DOHH2 (cell line): ENCODE results near the gene TF.

Source experiments
- H3F3A ChIP-seq: fragments of 200-600 bp; sonication (generic), shearing (Covaris generic); 2 replicates; pipeline ENCODE4 v1.6.0; 2016; ENCODE audit warnings: antibody characterized with exemption, mild to moderate bottlenecking; ENCODE audit not compliant: control insufficient read depth, insufficient read depth
- H3K27ac ChIP-seq: fragments of 200-600 bp; sonication (generic); 2 replicates; pipeline ENCODE4 v1.5.1; 2014; ENCODE audit warnings: low read depth, mild to moderate bottlenecking, low read length, moderate library complexity
- H3K27me3 ChIP-seq: fragments of 200-600 bp; sonication (generic); 2 replicates; pipeline ENCODE4 v1.6.1; 2014; ENCODE audit warnings: mild to moderate bottlenecking, low read length, mixed read lengths; ENCODE audit not compliant: control insufficient read depth
- H3K36me3 ChIP-seq: fragments of 200-600 bp; sonication (generic); 2 replicates; pipeline ENCODE4 v1.6.1; 2014; ENCODE audit warnings: mild to moderate bottlenecking, low read length, moderate library complexity, mixed read lengths; ENCODE audit not compliant: control insufficient read depth
- H3K4me1 ChIP-seq: fragments of 200-600 bp; sonication (generic); 2 replicates; pipeline ENCODE4 v1.6.1; 2014; ENCODE audit warnings: mild to moderate bottlenecking, low read length, mixed read lengths; ENCODE audit not compliant: control insufficient read depth
- H3K4me2 ChIP-seq: fragments of 200-600 bp; sonication (generic); 2 replicates; pipeline ENCODE4 v1.6.0; 2014; ENCODE audit warnings: mild to moderate bottlenecking, low read length, moderate library complexity
- H3K4me3 ChIP-seq: fragments of 200-600 bp; sonication (generic); 2 replicates; pipeline ENCODE4 v1.5.1; 2014; ENCODE audit warnings: mild to moderate bottlenecking, low read length, mixed read lengths
- H3K79me2 ChIP-seq: fragments of 200-600 bp; sonication (generic); 2 replicates; pipeline ENCODE4 v1.6.1; 2014; ENCODE audit warnings: mild to moderate bottlenecking, low read length, mixed read lengths; ENCODE audit not compliant: control insufficient read depth
- H3K9me2 ChIP-seq: fragments of 200-600 bp; sonication (generic); replicated peaks from 2 replicates; pipeline ENCODE4 v1.6.1; 2014; ENCODE audit warnings: mild to moderate bottlenecking, low read length, mixed read lengths; ENCODE audit not compliant: control insufficient read depth
- H3K9me3 ChIP-seq: fragments of 200-600 bp; sonication (generic); 2 replicates; pipeline ENCODE4 v1.6.1; 2014; ENCODE audit warnings: antibody characterized with exemption, low read length, mixed read lengths; ENCODE audit not compliant: control insufficient read depth, insufficient read depth
- H4K20me1 ChIP-seq: fragments of 200-600 bp; sonication (generic); 2 replicates; pipeline ENCODE4 v1.6.0; 2014; ENCODE audit warnings: low read depth, mild to moderate bottlenecking, antibody characterized with exemption, low read length, moderate library complexity; ENCODE audit not compliant: control insufficient read depth, insufficient read depth
- CTCF ChIP-seq: fragments of 200-600 bp; sonication (generic); IDR thresholded peaks from one replicate; pipeline ENCODE4 v1.5.1; 2014; ENCODE audit warnings: antibody characterized with exemption, mild to moderate bottlenecking, low read depth, low read length; ENCODE audit not compliant: poor library complexity, severe bottlenecking
- EZH2phosphoT487 ChIP-seq: fragments of 200-600 bp; sonication (generic); IDR thresholded peaks from 2 replicates; pipeline ENCODE4 v1.6.1; 2017; ENCODE audit warnings: borderline replicate concordance, mild to moderate bottlenecking, antibody characterized with exemption, low read length, moderate library complexity, mixed read lengths

Gene TF

GRCh38 chr3:133745981-133746711 lies at the start of gene TF:
Gene TF (plus strand): TSS chr3:133746393. CDS start chr3:133746441, 48 bp downstream.
- TF ChIP-seq CTCF (no peak), EZH2phosphoT487 (no peak)
- Histone ChIP-seq H3K9me2 (no peaks in the 10 kb centered on the region), H3K4me1 (no peaks in the 10 kb centered on the region), H3K4me3 (no peak within 1 kb of the TSS), H3K79me2 (no peaks in the 10 kb centered on the region), H3K9me3 (no peaks in the 10 kb centered on the region), H3F3A (no peaks in the 10 kb centered on the region), H3K27me3 (peaks cover 3% of the 10 kb centered on the region; the same call in 1 of the 2 replicates), H4K20me1 (no peaks in the 10 kb centered on the region), H3K4me2 (no peak within 1 kb of the TSS), H3K27ac (no peak within 1 kb of the TSS), H3K36me3 (no peaks in the 10 kb centered on the region)

- Histone ChIP-seq H3K36me3 (no peaks in the 10 kb centered on the region), H4K20me1 (no peaks in the 10 kb centered on the region), H3K27ac (no peak overlapping the region), H3K27me3 (0 out of 2 replicates have a peak, but pooled peaks cover 2% of the 10 kb centered on the region), H3K4me3 (no peak overlapping the region), H3K4me2 (no peak overlapping the region), H3K9me2 (no peaks in the 10 kb centered on the region), H3F3A (no peaks in the 10 kb centered on the region), H3K79me2 (no peaks in the 10 kb centered on the region), H3K9me3 (no peaks in the 10 kb centered on the region), H3K4me1 (no peaks in the 10 kb centered on the region)
- TF ChIP-seq EZH2phosphoT487 (no peak), CTCF (no peak)
Observed at GRCh38 chr3:133697960-133698359, 48.2 kb upstream of the TF start.

- H3K4me2 ChIP-seq, result no peak overlapping the region
- no peaks in the 10 kb centered on the region for H3K9me3 ChIP-seq
- H3K36me3 ChIP-seq, result no peaks in the 10 kb centered on the region
- no peaks in the 10 kb centered on the region for H3F3A ChIP-seq
- no peak overlapping the region for H3K4me3 ChIP-seq
- H4K20me1 ChIP-seq, result no peaks in the 10 kb centered on the region
- H3K79me2 ChIP-seq, result no peaks in the 10 kb centered on the region
- H3K27ac ChIP-seq, result no peak overlapping the region
- H3K27me3 ChIP-seq, result 0 out of 2 replicates have a peak, but pooled peaks cover 2% of the 10 kb centered on the region
- TF ChIP-seq CTCF (no peak), EZH2phosphoT487 (no peak)
- no peaks in the 10 kb centered on the region for H3K9me2 ChIP-seq
- no peaks in the 10 kb centered on the region for H3K4me1 ChIP-seq
Observed at GRCh38 chr3:133699467-133699866, 46.7 kb upstream of the TF start.
